ENCODE results near the gene RDH8.
A peak's percentile ranks its signal among the peaks of the same experiment; 100 is the strongest.

RDH8 gene

DNA sequence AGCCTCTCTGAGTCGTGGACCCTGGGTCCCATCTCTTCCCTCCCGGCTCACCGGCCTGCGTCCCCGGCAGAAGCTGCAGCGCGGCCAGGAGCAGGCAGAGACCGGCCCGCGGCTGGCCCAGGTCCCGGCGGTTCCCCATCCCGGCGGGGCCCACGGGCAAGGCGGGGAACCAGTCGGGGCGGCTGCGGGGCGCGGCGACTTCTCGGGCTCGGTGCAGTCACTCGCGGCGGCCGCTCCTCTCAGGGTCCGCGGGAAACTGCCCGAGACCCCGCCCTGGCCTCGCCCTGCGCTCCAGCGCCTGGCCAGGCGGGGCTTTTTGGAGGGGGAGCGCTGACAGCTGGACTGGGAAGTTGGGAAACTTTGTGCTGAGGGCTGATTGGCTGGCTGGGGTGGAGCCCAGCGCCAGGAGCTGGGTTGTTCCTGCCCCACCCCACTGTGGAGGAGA lies 3.0 kb upstream of the RDH8 start, which contains the start of gene COL5A3 (continued):
- TF ChIP-seq, protein P1, sequence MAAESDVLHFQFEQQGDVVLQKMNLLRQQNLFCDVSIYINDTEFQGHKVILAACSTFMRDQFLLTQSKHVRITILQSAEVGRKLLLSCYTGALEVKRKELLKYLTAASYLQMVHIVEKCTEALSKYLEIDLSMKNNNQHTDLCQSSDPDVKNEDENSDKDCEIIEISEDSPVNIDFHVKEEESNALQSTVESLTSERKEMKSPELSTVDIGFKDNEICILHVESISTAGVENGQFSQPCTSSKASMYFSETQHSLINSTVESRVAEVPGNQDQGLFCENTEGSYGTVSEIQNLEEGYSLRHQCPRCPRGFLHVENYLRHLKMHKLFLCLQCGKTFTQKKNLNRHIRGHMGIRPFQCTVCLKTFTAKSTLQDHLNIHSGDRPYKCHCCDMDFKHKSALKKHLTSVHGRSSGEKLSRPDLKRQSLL (tag by site-specific recombination; IDR thresholded peaks at IDR 0.05): peak; percentile 63; the same call in 1 of the 2 replicates
- TF ChIP-seq, protein P2, sequence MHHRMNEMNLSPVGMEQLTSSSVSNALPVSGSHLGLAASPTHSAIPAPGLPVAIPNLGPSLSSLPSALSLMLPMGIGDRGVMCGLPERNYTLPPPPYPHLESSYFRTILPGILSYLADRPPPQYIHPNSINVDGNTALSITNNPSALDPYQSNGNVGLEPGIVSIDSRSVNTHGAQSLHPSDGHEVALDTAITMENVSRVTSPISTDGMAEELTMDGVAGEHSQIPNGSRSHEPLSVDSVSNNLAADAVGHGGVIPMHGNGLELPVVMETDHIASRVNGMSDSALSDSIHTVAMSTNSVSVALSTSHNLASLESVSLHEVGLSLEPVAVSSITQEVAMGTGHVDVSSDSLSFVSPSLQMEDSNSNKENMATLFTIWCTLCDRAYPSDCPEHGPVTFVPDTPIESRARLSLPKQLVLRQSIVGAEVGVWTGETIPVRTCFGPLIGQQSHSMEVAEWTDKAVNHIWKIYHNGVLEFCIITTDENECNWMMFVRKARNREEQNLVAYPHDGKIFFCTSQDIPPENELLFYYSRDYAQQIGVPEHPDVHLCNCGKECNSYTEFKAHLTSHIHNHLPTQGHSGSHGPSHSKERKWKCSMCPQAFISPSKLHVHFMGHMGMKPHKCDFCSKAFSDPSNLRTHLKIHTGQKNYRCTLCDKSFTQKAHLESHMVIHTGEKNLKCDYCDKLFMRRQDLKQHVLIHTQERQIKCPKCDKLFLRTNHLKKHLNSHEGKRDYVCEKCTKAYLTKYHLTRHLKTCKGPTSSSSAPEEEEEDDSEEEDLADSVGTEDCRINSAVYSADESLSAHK (tag by site-specific recombination; IDR thresholded peaks at IDR 0.05): no peak
- no peak for TF ChIP-seq ZNF426 (tag by site-specific recombination; IDR thresholded peaks at IDR 0.05)
- TF ChIP-seq HOXC10 (CRISPR knock-in tag; IDR thresholded peaks at IDR 0.05): no peak
- TF ChIP-seq, protein P3, sequence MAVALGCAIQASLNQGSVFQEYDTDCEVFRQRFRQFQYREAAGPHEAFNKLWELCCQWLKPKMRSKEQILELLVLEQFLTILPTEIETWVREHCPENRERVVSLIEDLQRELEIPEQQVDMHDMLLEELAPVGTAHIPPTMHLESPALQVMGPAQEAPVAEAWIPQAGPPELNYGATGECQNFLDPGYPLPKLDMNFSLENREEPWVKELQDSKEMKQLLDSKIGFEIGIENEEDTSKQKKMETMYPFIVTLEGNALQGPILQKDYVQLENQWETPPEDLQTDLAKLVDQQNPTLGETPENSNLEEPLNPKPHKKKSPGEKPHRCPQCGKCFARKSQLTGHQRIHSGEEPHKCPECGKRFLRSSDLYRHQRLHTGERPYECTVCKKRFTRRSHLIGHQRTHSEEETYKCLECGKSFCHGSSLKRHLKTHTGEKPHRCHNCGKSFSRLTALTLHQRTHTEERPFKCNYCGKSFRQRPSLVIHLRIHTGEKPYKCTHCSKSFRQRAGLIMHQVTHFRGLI (tag by site-specific recombination; IDR thresholded peaks at IDR 0.05): no peak
- no peak for TF ChIP-seq OSR2 (tag by site-specific recombination; IDR thresholded peaks at IDR 0.05)
- TF ChIP-seq, protein P4, sequence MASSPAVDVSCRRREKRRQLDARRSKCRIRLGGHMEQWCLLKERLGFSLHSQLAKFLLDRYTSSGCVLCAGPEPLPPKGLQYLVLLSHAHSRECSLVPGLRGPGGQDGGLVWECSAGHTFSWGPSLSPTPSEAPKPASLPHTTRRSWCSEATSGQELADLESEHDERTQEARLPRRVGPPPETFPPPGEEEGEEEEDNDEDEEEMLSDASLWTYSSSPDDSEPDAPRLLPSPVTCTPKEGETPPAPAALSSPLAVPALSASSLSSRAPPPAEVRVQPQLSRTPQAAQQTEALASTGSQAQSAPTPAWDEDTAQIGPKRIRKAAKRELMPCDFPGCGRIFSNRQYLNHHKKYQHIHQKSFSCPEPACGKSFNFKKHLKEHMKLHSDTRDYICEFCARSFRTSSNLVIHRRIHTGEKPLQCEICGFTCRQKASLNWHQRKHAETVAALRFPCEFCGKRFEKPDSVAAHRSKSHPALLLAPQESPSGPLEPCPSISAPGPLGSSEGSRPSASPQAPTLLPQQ (tag by site-specific recombination; IDR thresholded peaks at IDR 0.05): peak; percentile 68
- TF ChIP-seq ZNF843 (tag by site-specific recombination; IDR thresholded peaks at IDR 0.05): no peak
- TF ChIP-seq, protein P5, sequence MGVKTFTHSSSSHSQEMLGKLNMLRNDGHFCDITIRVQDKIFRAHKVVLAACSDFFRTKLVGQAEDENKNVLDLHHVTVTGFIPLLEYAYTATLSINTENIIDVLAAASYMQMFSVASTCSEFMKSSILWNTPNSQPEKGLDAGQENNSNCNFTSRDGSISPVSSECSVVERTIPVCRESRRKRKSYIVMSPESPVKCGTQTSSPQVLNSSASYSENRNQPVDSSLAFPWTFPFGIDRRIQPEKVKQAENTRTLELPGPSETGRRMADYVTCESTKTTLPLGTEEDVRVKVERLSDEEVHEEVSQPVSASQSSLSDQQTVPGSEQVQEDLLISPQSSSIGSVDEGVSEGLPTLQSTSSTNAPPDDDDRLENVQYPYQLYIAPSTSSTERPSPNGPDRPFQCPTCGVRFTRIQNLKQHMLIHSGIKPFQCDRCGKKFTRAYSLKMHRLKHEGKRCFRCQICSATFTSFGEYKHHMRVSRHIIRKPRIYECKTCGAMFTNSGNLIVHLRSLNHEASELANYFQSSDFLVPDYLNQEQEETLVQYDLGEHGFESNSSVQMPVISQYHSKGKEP (tag by site-specific recombination; IDR thresholded peaks at IDR 0.05): no peak
- TF ChIP-seq ZNF19 (tag by site-specific recombination; IDR thresholded peaks at IDR 0.05; ENCODE audit: low read depth): no peak
- TF ChIP-seq ZXDB (tag by site-specific recombination; IDR thresholded peaks at IDR 0.05): no peak
- no peak for TF ChIP-seq ZNF157 (tag by site-specific recombination; IDR thresholded peaks at IDR 0.05)
- no peak for TF ChIP-seq SCRT1 (tag by site-specific recombination; IDR thresholded peaks at IDR 0.05; ENCODE audit: borderline replicate concordance)
- no peak for TF ChIP-seq ZNF155 (tag by site-specific recombination; IDR thresholded peaks at IDR 0.05)
- TF ChIP-seq ZNF175 (tag by site-specific recombination; IDR thresholded peaks at IDR 0.05): no peak
- TF ChIP-seq FEZF1 (tag by site-specific recombination; IDR thresholded peaks at IDR 0.05): no peak
- TF ChIP-seq, protein P6, sequence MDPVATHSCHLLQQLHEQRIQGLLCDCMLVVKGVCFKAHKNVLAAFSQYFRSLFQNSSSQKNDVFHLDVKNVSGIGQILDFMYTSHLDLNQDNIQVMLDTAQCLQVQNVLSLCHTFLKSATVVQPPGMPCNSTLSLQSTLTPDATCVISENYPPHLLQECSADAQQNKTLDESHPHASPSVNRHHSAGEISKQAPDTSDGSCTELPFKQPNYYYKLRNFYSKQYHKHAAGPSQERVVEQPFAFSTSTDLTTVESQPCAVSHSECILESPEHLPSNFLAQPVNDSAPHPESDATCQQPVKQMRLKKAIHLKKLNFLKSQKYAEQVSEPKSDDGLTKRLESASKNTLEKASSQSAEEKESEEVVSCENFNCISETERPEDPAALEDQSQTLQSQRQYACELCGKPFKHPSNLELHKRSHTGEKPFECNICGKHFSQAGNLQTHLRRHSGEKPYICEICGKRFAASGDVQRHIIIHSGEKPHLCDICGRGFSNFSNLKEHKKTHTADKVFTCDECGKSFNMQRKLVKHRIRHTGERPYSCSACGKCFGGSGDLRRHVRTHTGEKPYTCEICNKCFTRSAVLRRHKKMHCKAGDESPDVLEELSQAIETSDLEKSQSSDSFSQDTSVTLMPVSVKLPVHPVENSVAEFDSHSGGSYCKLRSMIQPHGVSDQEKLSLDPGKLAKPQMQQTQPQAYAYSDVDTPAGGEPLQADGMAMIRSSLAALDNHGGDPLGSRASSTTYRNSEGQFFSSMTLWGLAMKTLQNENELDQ (tag by site-specific recombination; IDR thresholded peaks at IDR 0.05; ENCODE audit: low read depth): no peak
- no peak for TF ChIP-seq ZNF37A (tag by site-specific recombination; IDR thresholded peaks at IDR 0.05)
- TF ChIP-seq, protein P7, sequence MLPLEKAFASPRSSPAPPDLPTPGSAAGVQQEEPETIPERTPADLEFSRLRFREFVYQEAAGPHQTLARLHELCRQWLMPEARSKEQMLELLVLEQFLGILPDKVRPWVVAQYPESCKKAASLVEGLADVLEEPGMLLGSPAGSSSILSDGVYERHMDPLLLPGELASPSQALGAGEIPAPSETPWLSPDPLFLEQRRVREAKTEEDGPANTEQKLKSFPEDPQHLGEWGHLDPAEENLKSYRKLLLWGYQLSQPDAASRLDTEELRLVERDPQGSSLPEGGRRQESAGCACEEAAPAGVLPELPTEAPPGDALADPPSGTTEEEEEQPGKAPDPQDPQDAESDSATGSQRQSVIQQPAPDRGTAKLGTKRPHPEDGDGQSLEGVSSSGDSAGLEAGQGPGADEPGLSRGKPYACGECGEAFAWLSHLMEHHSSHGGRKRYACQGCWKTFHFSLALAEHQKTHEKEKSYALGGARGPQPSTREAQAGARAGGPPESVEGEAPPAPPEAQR (tag by site-specific recombination; IDR thresholded peaks at IDR 0.05): no peak
- TF ChIP-seq, protein P8, sequence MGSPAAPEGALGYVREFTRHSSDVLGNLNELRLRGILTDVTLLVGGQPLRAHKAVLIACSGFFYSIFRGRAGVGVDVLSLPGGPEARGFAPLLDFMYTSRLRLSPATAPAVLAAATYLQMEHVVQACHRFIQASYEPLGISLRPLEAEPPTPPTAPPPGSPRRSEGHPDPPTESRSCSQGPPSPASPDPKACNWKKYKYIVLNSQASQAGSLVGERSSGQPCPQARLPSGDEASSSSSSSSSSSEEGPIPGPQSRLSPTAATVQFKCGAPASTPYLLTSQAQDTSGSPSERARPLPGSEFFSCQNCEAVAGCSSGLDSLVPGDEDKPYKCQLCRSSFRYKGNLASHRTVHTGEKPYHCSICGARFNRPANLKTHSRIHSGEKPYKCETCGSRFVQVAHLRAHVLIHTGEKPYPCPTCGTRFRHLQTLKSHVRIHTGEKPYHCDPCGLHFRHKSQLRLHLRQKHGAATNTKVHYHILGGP (tag by site-specific recombination; IDR thresholded peaks at IDR 0.05): no peak
- peak; percentile 74 for TF ChIP-seq SP2 (tag by site-specific recombination; IDR thresholded peaks at IDR 0.05)
- TF ChIP-seq, protein P9, sequence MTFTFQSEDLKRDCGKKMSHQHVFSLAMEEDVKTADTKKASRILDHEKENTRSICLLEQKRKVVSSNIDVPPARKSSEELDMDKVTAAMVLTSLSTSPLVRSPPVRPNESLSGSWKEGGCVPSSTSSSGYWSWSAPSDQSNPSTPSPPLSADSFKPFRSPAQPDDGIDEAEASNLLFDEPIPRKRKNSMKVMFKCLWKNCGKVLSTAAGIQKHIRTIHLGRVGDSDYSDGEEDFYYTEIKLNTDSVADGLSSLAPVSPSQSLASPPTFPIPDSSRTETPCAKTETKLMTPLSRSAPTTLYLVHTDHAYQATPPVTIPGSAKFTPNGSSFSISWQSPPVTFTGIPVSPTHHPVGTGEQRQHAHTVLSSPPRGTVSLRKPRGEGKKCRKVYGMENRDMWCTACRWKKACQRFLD (tag by site-specific recombination; IDR thresholded peaks at IDR 0.05): no peak
- TF ChIP-seq ZNF600 (tag by site-specific recombination; IDR thresholded peaks at IDR 0.05): no peak
- no peak for TF ChIP-seq ZNF169 (tag by site-specific recombination; IDR thresholded peaks at IDR 0.05)
